Vein endothelial cell (primary cell): ENCODE results near the gene TMEM231. TPM values are rescaled to one million over a fixed set of nuclear protein-coding genes. Genes with fewer than 3 reads are reported as not detected.

Experiments
- total RNA-seq: library from RNA; depleted of rRNA; stranded (reverse); fragments of >200 nt; gene quantifications from 2 replicates; pipeline ENCODE4 v1.2.3, GENCODE V29; 2012

The TMEM231 gene
- total RNA-seq: 13.4 and 13.6 TPM in 2 replicates

DNA sequence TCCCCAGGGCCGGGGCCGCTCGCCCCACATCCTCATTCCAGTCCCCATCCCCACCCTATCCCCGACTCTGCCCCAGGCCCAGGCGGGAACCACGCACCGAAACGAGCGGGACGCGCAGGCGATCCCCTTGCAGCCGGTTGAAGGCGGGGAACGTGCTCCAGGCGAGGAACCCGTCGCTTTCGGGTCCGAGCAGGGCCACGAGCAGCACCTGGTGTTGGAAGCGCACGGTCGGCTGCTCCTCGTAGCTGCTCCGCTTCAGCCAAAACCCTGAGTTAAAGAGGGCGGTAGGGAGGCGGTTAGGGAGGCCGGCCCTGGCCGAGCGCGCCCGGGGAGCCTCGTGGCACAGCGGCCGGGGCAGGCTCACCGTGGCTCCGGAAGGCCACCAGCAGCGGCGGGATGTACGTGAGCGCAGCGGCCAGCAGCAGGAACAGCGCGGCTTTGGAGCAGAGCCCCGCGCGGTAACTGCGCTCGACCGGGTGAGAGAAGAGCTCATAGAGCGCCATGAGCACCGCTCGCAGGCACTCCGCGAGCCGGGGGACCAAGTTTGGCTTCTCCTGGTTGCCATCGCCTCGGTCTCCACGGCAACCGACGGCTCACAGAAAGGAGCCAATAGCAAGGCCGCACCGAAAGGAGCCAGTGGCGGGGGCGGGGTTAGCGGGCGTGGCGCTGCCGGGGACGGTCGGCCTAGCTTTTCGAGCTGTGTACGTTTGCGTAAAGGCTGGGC, at the start of gene TMEM231:
TSS of gene TMEM231 (minus strand) at position 546 of the 724 bp plus-strand sequence. CDS start at position 503, 43 bp downstream.

DNA sequence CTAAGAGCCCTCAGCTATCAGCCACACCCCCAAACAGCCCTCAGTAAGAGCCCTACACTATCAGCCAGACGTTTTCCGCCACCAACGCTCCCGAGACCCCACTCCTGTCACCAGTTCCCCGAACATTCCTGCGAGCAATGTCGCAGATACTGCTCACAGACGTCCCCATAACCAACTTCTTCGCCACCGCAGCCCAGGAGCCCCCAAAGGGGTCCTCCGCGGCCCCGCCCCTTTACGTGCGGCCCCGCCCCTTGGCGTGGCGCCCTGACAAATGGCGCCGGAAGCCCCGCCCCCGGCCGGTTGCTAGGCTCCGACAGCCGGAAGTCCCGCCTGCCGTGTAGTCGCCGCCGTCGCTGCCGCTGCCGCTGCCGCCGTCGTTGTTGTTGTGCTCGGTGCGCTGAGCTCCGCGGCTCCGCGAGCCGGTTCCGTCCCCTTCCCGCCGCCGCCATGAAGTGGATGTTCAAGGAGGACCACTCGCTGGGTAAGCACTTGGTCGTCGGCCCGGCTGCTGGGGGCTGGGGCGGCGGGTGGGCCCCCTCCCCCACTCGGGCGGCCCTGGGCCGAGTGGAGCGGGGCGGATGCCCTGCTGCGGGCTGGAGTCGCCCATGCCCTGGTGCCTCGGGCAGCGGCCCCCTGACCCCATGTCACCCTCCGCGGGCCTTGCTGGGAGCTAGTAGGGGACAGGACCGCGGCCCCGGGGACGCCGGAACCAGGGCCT, 10.1 kb upstream of the TMEM231 start, which contains the start of gene GABARAPL2:
TSS of gene GABARAPL2 (plus strand) at position 340 of the 718 bp plus-strand sequence. CDS start at position 448, 108 bp downstream.

DNA sequence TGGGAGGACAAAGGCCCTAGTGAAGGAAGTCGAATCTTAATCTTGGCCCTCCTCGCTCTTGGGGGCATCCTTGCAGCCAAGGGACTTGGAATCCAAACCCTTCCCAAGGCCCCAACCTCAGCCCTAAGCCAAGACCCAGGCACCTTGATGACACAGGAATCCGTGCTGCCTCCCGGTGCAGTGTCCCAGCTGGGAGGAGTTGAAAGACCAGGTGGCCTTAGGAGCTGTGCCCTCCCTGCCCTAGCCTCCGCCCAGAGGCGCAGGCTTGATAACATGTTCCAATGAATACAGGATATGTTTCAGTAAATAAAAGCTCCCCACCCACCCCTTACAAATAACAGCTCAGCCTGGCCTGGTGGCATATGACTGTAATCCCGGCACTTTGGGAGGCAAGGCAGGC, 20.2 kb downstream of the TMEM231 start, which contains the start of gene CHST5:
TSS of gene CHST5 (minus strand) at position 208 of the 400 bp plus-strand sequence. CDS start 5,724 bp downstream, outside the sequence.

DNA sequence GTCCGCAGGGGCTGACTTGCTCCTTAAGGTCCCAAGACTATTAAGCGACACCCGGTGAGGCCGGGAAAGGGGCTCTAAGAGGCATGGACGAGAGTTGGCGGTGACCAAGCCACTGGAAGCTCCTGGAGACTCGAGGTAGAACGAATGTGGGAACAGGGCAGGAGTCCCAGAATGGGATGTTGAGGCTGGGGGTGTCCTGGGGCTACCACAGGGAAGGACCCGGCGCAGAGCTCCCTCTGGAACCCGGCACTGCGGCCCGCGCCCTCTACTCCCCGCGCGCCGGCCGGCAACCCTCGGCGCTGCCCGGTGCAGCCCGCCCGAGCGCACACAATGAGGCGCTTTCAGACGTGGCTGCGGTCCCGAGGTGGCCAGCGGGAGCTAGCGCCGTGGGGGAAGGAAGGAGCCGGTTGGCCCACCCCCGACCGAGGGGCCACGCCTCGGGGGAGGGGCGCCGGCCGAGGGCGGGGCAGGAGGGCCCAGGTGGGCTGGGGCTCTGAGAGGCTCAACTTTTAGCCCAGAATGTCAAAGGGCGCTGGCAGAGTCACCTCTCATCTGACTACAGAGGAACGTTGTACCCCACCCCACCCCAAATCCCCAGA, 60.9 kb downstream of the TMEM231 start, which contains the start of gene CHST6:
TSS of gene CHST6 (minus strand) at position 366 of the 599 bp plus-strand sequence. CDS start 15,613 bp downstream, outside the sequence.

Other genes with a start within 250 kb of the TMEM231 start
- 53.9 and 80.9 TPM in 2 replicates for gene CFDP1, start 122.7 kb downstream of the TMEM231 start, total RNA-seq
- 25.2 and 26.1 TPM in 2 replicates for gene TMEM170A, start 91.6 kb downstream of the TMEM231 start, total RNA-seq
- 0.65 and 1.1 TPM in 2 replicates for gene CHST6, start 60.8 kb downstream of the TMEM231 start, total RNA-seq
- 0.33 TPM in 1 of 2 replicates, not detected in the other for gene CHST5, start 20.1 kb downstream of the TMEM231 start, total RNA-seq
- gene GABARAPL2, start 10.1 kb upstream of the TMEM231 start, total RNA-seq: 40.2 and 42.4 TPM in 2 replicates
- gene ADAT1, start 67.0 kb upstream of the TMEM231 start, total RNA-seq: 90.5 and 102 TPM in 2 replicates
- gene KARS1, start 91.4 kb upstream of the TMEM231 start, total RNA-seq: 184 and 209 TPM in 2 replicates
- gene TERF2IP, start 91.5 kb upstream of the TMEM231 start, total RNA-seq: 32.3 and 40.2 TPM in 2 replicates
- gene CPHXL2, start 120.8 kb upstream of the TMEM231 start, total RNA-seq: not detected in 2 replicates
- not detected in 2 replicates for gene DUXB, start 145.2 kb upstream of the TMEM231 start, total RNA-seq
- not detected in 2 replicates for gene CPHXL, start 170.2 kb upstream of the TMEM231 start, total RNA-seq